Dedifferentiated amniotic fluid mesenchymal stem cell (primary cell): Measurements from ENCODE around the gene FAM120A.

Experiments used
- DNase-seq: peaks from one replicate; pipeline ENCODE4 v3.0.0-alpha.2; 2016; ENCODE audit errors: extremely low spot score

FAM120A gene

DNA sequence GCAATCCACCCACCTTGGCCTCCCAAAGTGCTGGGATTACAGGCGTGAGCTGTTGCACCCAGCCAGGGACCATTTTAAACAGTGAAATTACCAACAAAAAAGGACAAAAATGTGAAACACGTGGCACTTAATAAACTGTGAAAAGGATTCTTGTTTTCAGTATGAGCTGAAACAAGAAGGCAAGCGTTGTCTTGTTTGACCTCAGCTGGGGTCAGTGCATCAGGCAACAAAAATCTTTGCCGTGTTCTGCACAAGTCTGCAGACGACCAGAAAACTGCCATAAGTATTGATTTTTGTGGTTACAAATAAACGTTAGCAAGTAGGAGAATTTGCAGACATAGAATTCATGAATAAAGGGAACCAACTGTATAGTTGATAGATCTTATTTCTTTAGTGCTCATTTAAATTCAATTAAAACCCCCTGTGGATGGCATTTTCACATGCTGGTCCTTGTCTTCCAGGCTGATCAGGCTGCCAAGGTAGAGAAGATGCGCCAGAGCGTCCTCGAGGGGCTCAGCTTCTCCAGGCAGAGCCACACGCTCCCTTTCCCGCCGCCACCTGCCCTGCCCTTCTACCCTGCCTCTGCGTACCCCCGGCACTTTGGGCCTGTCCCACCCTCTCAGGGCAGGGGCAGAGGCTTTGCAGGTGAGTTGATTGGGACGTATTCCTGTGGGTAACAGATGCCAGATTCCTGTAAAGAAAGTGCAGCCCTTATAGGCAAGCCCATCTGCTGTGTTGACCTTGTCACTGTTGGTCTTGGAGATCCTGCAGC is 106.1 kb downstream of the FAM120A start:
- no peak for DNase-seq

GRCh38 chr9:93558503-93558902 is 107.0 kb downstream of the FAM120A start:
- no peak for DNase-seq

DNA sequence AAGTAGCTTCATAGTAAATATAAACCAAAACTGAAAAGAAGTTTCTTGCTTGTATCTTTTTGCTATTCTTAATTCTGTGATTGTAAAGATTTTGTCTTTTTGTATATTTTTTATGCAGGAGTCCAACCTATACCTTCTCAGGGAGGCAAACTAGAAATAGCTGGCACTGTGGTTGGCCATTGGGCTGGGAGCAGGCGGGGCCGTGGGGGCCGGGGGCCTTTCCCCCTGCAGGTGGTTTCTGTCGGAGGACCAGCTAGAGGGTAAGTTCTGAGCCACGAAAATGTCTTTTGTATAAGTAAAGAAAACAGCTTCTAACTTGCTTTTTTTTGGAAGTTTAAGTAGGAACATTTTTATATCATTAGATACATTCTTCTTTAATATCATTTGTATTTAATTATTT is 109.5 kb downstream of the FAM120A start:
- DNase-seq: no peak

- DNase-seq: no peak
Measured at GRCh38 chr9:93562157-93562556, 110.7 kb downstream of the FAM120A start.

- DNase-seq: no peak
Measured at GRCh38 chr9:93565089-93565488, 113.6 kb downstream of the FAM120A start.

GRCh38 chr9:93566408-93567270 is 115.2 kb downstream of the FAM120A start:
- peak; percentile 93 for DNase-seq

DNA sequence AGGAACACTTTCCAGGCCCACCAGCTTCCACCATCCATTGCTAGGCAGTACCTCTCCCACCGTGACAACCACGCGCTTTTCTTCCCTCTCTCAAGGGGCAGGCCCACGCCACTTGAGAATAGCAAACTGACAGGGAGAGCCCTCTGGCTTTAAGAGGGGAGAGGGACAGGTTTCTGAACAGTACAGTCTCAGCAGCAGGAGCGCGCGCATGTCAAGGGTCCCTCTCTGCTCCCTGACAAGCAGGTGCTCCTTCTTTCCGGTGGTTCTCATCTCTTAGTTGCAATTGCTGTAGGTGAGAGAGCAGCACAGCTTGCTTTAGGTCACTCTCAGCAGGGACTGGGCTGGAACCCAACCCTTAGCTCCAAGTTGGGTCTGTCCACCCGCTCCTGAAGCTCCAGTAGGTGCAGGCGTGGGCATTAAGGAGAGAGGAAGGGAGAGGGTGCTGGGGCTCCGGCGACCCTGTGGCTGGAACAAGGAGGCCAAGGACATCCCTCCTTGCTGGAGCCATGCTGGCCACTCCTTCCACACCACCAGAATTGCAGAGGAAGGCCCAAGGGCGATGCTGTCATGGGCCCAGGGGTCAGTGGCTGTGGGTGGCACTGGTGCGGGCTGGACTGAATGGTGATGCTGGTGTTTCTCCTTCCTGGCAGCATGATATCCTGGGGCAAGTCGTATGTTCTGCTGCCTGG is 115.9 kb downstream of the FAM120A start:
- DNase-seq: no peak

DNA sequence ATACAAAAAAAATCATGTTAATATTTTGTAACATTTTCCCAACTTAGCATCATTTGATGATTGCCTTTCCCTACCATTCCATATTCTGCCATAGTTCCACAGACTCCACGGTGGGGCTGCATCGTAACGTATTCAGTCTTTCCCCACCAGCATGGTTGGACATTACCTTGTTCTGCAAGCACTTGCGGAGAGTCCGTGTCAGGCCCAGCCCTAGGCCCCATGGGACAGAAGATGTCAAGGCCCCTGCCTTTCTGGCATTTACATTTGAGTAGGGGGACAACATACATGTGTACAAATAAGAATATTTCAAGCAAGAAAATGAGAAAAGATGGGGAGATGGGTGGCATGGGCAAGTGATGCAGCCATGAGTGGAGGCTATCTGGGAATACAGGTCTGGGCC is 116.7 kb downstream of the FAM120A start:
- no peak for DNase-seq

DNA sequence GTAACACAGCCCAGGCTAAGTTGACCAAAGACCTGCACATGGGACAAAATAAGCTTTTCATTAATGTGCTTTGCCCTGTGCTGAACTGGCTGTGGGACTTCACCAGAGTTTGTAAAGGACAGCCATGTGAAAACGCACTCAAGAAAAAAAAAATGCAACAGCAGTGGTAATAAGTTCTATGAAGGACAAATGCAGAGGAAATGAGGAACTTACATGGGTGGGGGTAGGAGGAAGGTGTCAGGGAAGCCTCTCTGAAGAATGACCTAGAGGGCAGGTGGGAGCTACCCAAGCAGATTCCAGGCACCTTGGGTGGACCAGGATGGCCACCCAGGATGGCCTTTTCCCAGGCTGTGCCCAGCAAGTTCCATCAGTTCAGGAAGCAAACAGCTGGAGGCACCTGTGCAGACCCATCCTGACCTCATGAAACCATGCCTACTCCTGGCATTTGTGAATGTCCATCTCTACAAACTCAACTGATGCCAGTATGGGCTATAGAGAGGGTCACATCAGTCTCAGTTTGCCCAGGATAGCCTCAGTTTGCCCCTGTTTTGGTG is 118.2 kb downstream of the FAM120A start:
- no peak for DNase-seq

- no peak for DNase-seq
Measured at GRCh38 chr9:93572221-93572620, 120.7 kb downstream of the FAM120A start.

- no peak for DNase-seq
Measured at GRCh38 chr9:93572636-93573515, 121.4 kb downstream of the FAM120A start.

DNA sequence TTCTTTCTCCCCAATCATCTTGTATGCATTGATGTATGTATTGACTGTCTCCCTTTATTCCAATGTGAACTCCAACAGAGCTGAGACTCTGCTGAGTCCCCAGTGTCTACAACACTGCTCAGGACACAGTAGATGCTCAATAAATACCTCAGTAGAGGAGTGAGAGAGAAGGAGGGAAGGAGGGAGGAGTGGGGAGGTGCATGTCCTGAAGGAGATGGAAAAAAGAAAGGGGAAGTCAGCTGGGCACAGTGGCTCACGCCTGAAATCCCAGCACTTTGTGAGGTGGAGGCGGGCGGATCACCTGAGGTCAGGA is 122.0 kb downstream of the FAM120A start:
- DNase-seq: no peak

- DNase-seq: no peak
Measured at GRCh38 chr9:93574091-93574899, 122.8 kb downstream of the FAM120A start.

GRCh38 chr9:93574900-93575795 is 123.7 kb downstream of the FAM120A start:
- DNase-seq: no peak

GRCh38 chr9:93575796-93576257 is 124.3 kb downstream of the FAM120A start:
- no peak for DNase-seq

DNA sequence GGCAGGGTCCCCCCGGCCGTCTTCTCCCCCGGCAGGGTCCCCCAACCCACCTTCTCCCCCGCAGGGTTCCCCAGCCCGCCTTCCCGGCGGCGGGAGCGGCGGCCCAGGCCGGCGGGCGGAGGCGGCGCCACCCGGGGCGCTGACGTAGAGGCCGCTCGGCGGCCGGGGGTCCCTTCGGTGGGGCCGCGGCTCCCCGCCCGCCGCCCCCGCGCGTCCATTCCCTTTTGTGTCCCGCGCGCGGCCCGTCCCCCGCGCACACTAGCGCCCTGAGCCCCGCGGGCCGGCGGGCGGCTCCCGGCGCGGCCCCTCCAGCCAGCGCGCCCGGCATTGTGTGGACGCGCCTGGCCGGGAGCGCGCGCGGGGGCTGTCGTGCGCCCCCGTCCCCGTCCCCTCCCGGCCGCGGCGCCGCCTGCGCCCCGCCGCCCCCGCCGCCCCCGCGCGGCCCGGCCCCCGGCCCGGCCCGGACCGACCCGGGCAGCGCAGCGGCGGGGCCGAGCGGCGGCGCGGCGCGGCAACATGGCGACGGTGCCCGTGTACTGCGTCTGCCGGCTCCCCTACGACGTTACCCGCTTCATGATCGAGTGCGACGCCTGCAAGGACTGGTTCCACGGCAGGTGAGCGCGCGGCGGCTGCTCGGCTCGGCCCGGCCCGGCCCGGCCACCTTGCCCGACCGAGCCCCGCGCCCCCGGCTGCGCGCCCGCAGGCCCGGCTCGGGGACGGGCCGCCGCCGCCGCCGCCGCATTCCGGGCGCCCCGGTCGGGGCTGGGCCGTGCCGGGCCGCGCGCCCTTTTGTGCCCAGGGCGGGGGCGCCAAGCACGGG is 125.0 kb downstream of the FAM120A start, which contains the start of gene PHF2:
PHF2 (plus strand) TSS at position 327 of the 820 bp plus-strand sequence; CDS start at position 517, 190 bp downstream.
- no peak for DNase-seq

DNA sequence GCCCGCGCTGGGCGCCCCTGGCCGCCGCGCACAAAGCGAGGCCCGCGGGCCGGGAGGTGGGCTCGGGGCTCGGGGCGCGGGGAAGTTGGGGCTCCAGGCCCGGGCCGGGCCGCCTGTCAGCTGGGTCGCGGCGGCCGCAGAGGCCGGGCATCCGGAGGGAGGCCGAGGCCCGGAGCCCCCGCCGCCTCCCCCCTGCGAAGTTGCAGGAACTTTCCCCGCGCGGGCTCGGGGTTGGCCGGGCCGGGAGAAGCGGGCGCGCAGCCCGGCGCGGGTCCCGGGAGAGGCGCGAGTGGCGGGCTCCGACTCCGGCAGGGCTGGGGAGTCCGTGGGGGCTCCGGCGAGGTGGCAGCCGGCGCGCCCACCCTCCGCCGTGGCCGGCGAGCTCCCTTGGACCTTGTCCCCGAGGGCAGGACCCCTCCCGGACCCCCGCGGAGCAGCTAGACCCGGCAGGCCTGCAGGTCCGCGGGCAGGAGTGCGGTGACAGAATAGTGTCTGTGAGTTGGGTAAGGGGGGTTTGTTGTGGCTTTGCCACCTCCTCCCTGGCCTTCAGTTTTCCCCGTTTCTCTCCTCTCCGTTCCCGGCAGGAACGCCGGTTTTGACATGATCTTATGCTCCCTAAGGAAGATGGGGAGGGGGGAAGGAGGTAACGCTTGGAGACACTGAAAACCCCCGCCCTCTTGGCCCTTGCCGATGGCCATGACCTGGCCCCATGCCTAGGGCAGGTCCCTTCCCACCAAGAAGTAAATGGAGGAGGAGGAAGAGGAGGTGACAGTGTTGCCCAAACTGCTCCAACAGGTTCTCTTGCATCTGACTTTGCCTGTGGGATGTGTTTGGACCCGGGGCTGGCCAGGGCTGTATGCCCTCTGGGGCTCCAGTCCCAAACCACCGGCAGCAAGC is 125.8 kb downstream of the FAM120A start:
- DNase-seq: no peak
